DOHH2 (cell line): ENCODE measurements around the gene BRIP1.

Source experiments
- EZH2phosphoT487 ChIP-seq: fragments of 200-600 bp; sonication (generic); IDR thresholded peaks from 2 replicates; pipeline ENCODE4 v1.6.1; 2017; ENCODE audit warnings: borderline replicate concordance, mild to moderate bottlenecking, antibody characterized with exemption, low read length, moderate library complexity, mixed read lengths
- TF ChIP-seq, protein P1 (sequence below): fragments of 200-600 bp; sonication (generic); IDR thresholded peaks from one replicate; pipeline ENCODE4 v1.5.1; 2014; ENCODE audit warnings: antibody characterized with exemption, mild to moderate bottlenecking, low read depth, low read length; ENCODE audit not compliant: poor library complexity, severe bottlenecking

- TF ChIP-seq, protein P1, sequence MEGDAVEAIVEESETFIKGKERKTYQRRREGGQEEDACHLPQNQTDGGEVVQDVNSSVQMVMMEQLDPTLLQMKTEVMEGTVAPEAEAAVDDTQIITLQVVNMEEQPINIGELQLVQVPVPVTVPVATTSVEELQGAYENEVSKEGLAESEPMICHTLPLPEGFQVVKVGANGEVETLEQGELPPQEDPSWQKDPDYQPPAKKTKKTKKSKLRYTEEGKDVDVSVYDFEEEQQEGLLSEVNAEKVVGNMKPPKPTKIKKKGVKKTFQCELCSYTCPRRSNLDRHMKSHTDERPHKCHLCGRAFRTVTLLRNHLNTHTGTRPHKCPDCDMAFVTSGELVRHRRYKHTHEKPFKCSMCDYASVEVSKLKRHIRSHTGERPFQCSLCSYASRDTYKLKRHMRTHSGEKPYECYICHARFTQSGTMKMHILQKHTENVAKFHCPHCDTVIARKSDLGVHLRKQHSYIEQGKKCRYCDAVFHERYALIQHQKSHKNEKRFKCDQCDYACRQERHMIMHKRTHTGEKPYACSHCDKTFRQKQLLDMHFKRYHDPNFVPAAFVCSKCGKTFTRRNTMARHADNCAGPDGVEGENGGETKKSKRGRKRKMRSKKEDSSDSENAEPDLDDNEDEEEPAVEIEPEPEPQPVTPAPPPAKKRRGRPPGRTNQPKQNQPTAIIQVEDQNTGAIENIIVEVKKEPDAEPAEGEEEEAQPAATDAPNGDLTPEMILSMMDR = no peak
- TF ChIP-seq EZH2phosphoT487 = no peak
Measured at GRCh38 chr17:61783120-61783519, 80.2 kb downstream of the BRIP1 start.
